T-cell (primary cell): ENCODE results near the gene IL16. TPM values are rescaled to one million over a fixed set of nuclear protein-coding genes. Genes with fewer than 3 reads are reported as not detected.

ENCODE experiments used
- ATAC-seq, 4 experiments: fragments of 200-7000 bp in 3 of 4; fragments of 150-1000 bp in 1 of 4; cut with Tn5 transposase; replicated peaks in 1 of 4; 1 replicate in 3 of 4; 2 replicates in 1 of 4; pipeline ENCODE4 v1.10.0; 2021; ENCODE audit warnings: moderate library complexity in 3 of 4, mild to moderate bottlenecking in 2 of 4, moderate number of reproducible peaks in 1 of 4
- CTCF ChIA-PET, 2 donors: fragments of 300-600 bp; sonication (Branson Sonifier 250); formaldehyde crosslinking; loops; one replicate each; lab custom pipeline; 2022; ENCODE audit warnings: antibody characterized with exemption in 2 of 2; lab: Charles Lee
- POLR2A ChIA-PET, 2 donors: fragments of 300-600 bp; sonication (Branson Sonifier 250); formaldehyde crosslinking; loops; one replicate each; lab custom pipeline; 2022; ENCODE audit warnings: antibody characterized with exemption in 2 of 2; lab: Charles Lee
- DNase-seq, 35 experiments: peaks; one replicate each; pipeline versions ENCODE4 v3.0.0 to v3.0.0-alpha.2; 2013 to 2023
- H3K27ac ChIP-seq: one replicate; pipeline ENCODE4 v1.5.1; 2013; ENCODE audit warnings: low read length
- H3K27me3 ChIP-seq, 2 experiments: replicated peaks in 1 of 2; 1 replicate in 1 of 2; 2 replicates in 1 of 2; pipeline versions ENCODE4 v1.6.1 to v1.7.0; 2013; ENCODE audit warnings: low read length in 1 of 2, mixed read lengths in 1 of 2; ENCODE audit not compliant: control insufficient read depth in 2 of 2, insufficient read depth in 2 of 2; ENCODE audit errors: extremely low read depth in 1 of 2
- H3K36me3 ChIP-seq, 2 donors: 1 replicate in 1 of 2; 2 replicates in 1 of 2; pipeline versions ENCODE4 v1.6.1 to v1.7.0; 2013; ENCODE audit warnings: low read length in 1 of 2; ENCODE audit not compliant: control insufficient read depth in 2 of 2, insufficient read depth in 1 of 2; ENCODE audit errors: extremely low read depth in 1 of 2
- H3K4me1 ChIP-seq, 2 experiments: 1 replicate in 1 of 2; 2 replicates in 1 of 2; pipeline versions ENCODE4 v1.6.1 to v1.7.0; 2013; ENCODE audit warnings: low read length in 2 of 2, mixed read lengths in 1 of 2; ENCODE audit not compliant: insufficient read depth in 2 of 2, control insufficient read depth in 1 of 2; ENCODE audit errors: extremely low read depth in 1 of 2
- H3K4me3 ChIP-seq, 2 donors: 1 replicate in 1 of 2; 2 replicates in 1 of 2; pipeline versions ENCODE4 v1.5.1 to v1.7.0; 2013; ENCODE audit warnings: mild to moderate bottlenecking in 2 of 2, low read length in 1 of 2, moderate library complexity in 1 of 2; ENCODE audit not compliant: control insufficient read depth in 1 of 2; ENCODE audit errors: extremely low read depth in 1 of 2
- H3K9me3 ChIP-seq: 2 replicates; pipeline ENCODE4 v1.7.0; 2013
- H3K27ac Mint-ChIP-seq, 2 donors: one replicate each; pipeline ENCODE4 v1.8.0; 2020 to 2021; ENCODE audit warnings: mild to moderate bottlenecking in 2 of 2, mixed read lengths in 2 of 2
- H3K27me3 Mint-ChIP-seq, 2 donors: one replicate each; pipeline ENCODE4 v1.8.0; 2021 to 2022; ENCODE audit warnings: mixed read lengths in 2 of 2
- H3K36me3 Mint-ChIP-seq: one replicate; pipeline ENCODE4 v1.8.0; 2021; ENCODE audit warnings: mixed read lengths
- H3K4me1 Mint-ChIP-seq, 3 donors: one replicate each; pipeline ENCODE4 v1.8.0; 2020 to 2022; ENCODE audit warnings: mixed read lengths in 3 of 3, mild to moderate bottlenecking in 1 of 3
- H3K4me3 Mint-ChIP-seq, 3 donors: one replicate each; pipeline ENCODE4 v1.8.0; 2020 to 2022; ENCODE audit warnings: mild to moderate bottlenecking in 3 of 3, mixed read lengths in 3 of 3, moderate library complexity in 3 of 3
- H3K9me3 Mint-ChIP-seq, 3 donors: one replicate each; pipeline ENCODE4 v1.8.0; 2020 to 2022; ENCODE audit warnings: mixed read lengths in 3 of 3
- WGBS: methylation state at CpG from one replicate; pipeline ENCODE4 v1.1.5; 2013; ENCODE audit warnings: missing lambda C conversion rate; ENCODE audit not compliant: insufficient coverage; 5-methylcytosine and 5-hydroxymethylcytosine counted together
- total RNA-seq, 35 experiments: library from RNA in 6 of 35; stranded (reverse) in 6 of 35; fragments of 120-200 nt in 1 of 35; gene quantifications; one replicate each; pipeline versions ENCODE4 v1.2.1 to v1.2.4 and lab custom pipeline; 2013 to 2026

The IL16 gene
- total RNA-seq, 5 donors from 2014 or later (not counting 1 experiment from before 2014, with no cell fraction given) = 143 to 319 (median 299) TPM

DNA sequence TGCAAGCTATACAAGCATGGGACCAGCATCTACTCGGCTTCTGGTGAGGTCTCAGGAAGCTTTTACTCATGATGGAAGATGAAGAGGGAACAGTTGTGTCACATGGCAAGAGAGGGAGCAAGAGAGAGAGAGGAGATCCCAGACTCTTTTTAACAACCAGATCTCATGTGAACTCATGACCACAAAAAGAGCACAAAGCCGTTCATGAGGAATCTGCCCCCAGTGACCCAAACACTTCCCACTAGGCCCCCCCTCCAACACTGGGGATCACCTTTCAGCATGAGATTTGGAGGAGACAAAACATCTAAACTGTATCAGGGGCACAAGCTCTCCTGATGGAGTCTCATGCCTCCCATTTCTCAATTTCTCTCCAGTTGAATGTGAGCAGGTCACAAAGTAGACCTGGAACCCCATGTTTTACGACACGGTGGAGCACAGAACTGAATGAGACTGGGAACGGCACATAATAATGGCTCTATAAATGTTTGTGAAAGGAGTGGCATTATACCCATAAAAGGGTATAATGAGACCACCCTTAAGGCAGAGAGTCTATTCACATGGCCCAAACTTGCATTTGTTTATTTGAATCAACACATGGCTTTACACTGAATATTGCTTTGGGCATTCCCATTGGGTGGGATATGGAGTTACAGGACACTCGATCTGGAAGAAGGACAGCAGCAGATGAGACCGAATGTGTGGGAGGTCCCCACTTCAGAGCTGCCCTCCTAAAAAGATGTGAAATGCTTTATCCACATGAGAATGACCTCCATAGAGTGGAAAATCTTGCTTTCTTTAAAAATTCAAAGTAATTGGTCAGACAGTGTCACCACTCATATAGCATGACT, 38.8 kb downstream of the IL16 start:
- DNase-seq (no peak), ATAC-seq (no peak)
- POLR2A ChIA-PET = no interaction called here
- no peaks in the 10 kb centered on the region for H3K27me3 Mint-ChIP-seq
- H3K4me3 Mint-ChIP-seq = no peak overlapping the region
- Histone ChIP-seq H3K4me3 (no peak overlapping the region), H3K4me1 (no peaks in the 10 kb centered on the region), H3K9me3 (no peaks in the 10 kb centered on the region), H3K27ac (no peak overlapping the region), H3K36me3 (no peaks in the 10 kb centered on the region), H3K27me3 (no peaks in the 10 kb centered on the region)
- no peak overlapping the region for H3K27ac Mint-ChIP-seq
- no peaks in the 10 kb centered on the region for H3K4me1 Mint-ChIP-seq
- CTCF ChIA-PET = interaction anchor here in 1 of 2 donors (2.3 kb wide), 1 partner anchor 31 kb away, joined by 7 read pairs; no protein-coding TSS in a partner anchor
- H3K9me3 Mint-ChIP-seq = peaks cover 0 to 8% (median 3%) of the 10 kb centered on the region in 3 donors
- WGBS = 100% methylated on average over 3 of the region's 7 CpGs
- no peaks in the 10 kb centered on the region for H3K36me3 Mint-ChIP-seq

DNA sequence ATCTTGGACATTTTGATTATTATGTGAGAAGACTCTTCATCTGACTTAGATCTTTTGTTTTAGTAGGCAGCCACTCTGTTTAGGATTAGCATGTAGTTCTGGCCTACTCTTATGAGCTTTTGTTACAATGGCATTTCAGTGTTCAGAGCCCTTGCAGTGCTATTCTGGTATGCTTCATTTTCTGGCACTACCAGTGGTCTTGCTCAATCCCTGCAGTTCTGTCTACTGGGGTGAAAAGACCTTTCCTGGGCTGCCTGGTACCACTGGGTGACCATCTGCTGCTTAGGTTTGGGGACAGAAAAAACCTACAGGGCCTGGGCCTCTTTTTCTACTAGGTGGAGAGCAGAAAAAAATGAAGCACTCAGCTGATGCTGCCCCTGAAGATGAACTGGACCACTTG, 42.5 kb downstream of the IL16 start:
- Mint-ChIP-seq H3K36me3 (peaks cover 3% of the 10 kb centered on the region), H3K4me1 (peaks cover 0 to 3% (median under 1%) of the 10 kb centered on the region in 3 donors), H3K27ac (no peak overlapping the region), H3K27me3 (peaks cover 0 to 1% of the 10 kb centered on the region in 2 donors), H3K9me3 (peaks cover 14 to 33% (median 14%) of the 10 kb centered on the region in 3 donors), H3K4me3 (no peak overlapping the region)
- DNase-seq (no peak), ATAC-seq (no peak)
- no peaks in the 10 kb centered on the region for H3K27me3 ChIP-seq
- H3K9me3 ChIP-seq = no peaks in the 10 kb centered on the region
- ChIA-PET CTCF (no interaction called here), POLR2A (no interaction called here)
- H3K4me1 ChIP-seq = peaks cover 0 to 2% of the 10 kb centered on the region in 2 experiments
- H3K27ac ChIP-seq = no peak overlapping the region
- no peaks in the 10 kb centered on the region for H3K36me3 ChIP-seq
- no peak overlapping the region for H3K4me3 ChIP-seq

DNA sequence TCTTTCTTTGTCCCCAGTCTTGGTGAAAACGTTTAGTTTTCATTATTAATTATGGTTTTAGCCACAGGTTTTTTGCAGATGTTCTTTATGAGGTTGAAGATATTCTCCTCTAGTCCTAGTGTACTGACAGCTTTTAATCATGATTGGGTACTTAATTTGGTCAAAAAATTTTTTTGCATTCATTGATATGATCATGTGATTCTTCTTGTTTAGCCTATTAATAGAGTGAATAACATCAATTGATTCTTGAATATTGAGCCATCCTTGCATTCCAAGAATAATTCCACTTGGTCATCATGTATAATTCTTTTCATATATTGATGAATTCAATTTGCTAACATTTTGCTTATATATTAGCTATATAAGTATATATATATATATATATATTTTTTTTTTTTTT, 46.1 kb downstream of the IL16 start:
- no peak overlapping the region for H3K27ac ChIP-seq
- ATAC-seq (no peak), DNase-seq (no peak)
- Mint-ChIP-seq H3K36me3 (peaks cover 3% of the 10 kb centered on the region), H3K27ac (no peak overlapping the region), H3K9me3 (peaks cover 14 to 45% (median 18%) of the 10 kb centered on the region in 3 donors), H3K4me1 (peaks cover 0 to 12% (median 9%) of the 10 kb centered on the region in 3 donors), H3K27me3 (peaks cover 0 to 1% of the 10 kb centered on the region in 2 donors), H3K4me3 (no peak overlapping the region)
- WGBS = no CpG with 5 or more reads among the region's 1 CpG
- no peaks in the 10 kb centered on the region for H3K27me3 ChIP-seq
- H3K4me3 ChIP-seq = no peak overlapping the region
- no peaks in the 10 kb centered on the region for H3K36me3 ChIP-seq
- POLR2A ChIA-PET = no interaction called here
- CTCF ChIA-PET = interaction anchor here (0.7 to 2.0 kb wide), 2 partner anchors 23 to 24 kb away, joined by 3 to 13 read pairs; no protein-coding TSS in a partner anchor
- H3K9me3 ChIP-seq = no peaks in the 10 kb centered on the region
- peaks cover 0 to 2% of the 10 kb centered on the region in 2 experiments for H3K4me1 ChIP-seq

DNA sequence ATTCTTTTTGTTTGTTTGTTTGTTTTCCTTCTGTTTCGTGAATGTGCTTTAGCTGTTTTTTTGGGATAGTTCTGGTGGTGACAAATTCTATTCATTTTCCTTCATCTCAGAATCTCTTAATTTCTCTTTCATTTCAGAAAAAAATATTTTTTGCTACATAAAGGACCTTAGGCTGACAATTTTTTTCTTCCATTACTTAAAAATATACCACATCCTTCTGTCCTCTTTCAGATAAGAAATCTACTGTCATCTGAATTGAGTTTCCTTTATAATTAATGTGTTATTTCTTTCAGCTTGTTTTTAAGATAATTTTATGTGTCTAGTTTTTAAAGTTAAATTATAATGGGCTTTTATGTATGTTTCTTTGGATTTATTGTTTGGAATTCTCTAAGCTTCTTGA, 47.6 kb downstream of the IL16 start:
- H3K27me3 ChIP-seq = no peaks in the 10 kb centered on the region
- CTCF ChIA-PET = interaction anchor here (0.7 to 2.0 kb wide), 3 partner anchors 22 to 76 kb away, joined by 3 to 13 read pairs (median 3); no protein-coding TSS in a partner anchor
- H3K27ac Mint-ChIP-seq = peak overlapping the region in 1 of 2 donors; percentile 42
- POLR2A ChIA-PET = no interaction called here
- peaks cover 0 to 2% of the 10 kb centered on the region in 2 experiments for H3K4me1 ChIP-seq
- H3K4me1 Mint-ChIP-seq = peaks cover 0 to 12% (median 9%) of the 10 kb centered on the region in 3 donors
- H3K27me3 Mint-ChIP-seq = peaks cover 0 to 4% of the 10 kb centered on the region in 2 donors
- no peak overlapping the region for H3K27ac ChIP-seq
- DNase-seq = no peak
- H3K36me3 ChIP-seq = no peaks in the 10 kb centered on the region
- WGBS = no CpG with 5 or more reads among the region's 1 CpG
- H3K36me3 Mint-ChIP-seq = peaks cover 3% of the 10 kb centered on the region
- no peak overlapping the region for H3K4me3 Mint-ChIP-seq
- no peaks in the 10 kb centered on the region for H3K9me3 ChIP-seq
- ATAC-seq = no peak
- H3K4me3 ChIP-seq = no peak overlapping the region
- H3K9me3 Mint-ChIP-seq = peaks cover 14 to 45% (median 18%) of the 10 kb centered on the region in 3 donors

DNA sequence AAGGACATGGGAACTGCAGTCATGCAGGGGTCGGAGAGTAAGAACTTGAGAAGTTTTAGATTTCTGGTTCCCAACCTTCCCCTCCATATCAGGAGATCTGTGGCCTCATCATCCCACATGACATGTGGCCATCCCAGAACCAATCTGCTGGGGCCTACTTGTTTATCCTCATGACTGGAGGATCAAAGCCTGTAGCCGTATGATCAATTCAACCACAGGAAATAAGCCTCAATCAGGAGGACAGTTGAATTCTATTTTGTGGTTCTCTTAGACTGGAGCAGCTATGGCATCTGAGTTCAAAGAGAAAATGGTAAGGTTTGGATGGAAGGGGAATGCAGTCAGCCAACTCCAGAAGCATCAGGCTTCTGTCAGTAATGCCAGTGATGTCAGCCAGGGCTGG, 57.2 kb downstream of the IL16 start:
- no peaks in the 10 kb centered on the region for H3K4me1 ChIP-seq
- no peaks in the 10 kb centered on the region for H3K36me3 ChIP-seq
- no peak overlapping the region for H3K27ac ChIP-seq
- ChIA-PET CTCF (interaction anchor here (0.9 to 2.2 kb wide), 4 partner anchors 9 to 22 kb away, joined by 3 to 11 read pairs (median 4); no protein-coding TSS in a partner anchor), POLR2A (no interaction called here)
- Mint-ChIP-seq H3K4me3 (no peak overlapping the region), H3K4me1 (peaks cover 0 to 32% (median 0%) of the 10 kb centered on the region in 3 donors), H3K36me3 (no peaks in the 10 kb centered on the region), H3K27ac (peak overlapping the region in 1 of 2 donors; percentile 86), H3K27me3 (peaks cover 13 to 21% of the 10 kb centered on the region in 2 donors), H3K9me3 (peaks cover 0 to 11% (median 4%) of the 10 kb centered on the region in 3 donors)
- H3K9me3 ChIP-seq = no peaks in the 10 kb centered on the region
- no peak for DNase-seq
- WGBS = 38% methylated on average over 1 of the region's 2 CpGs
- no peak for ATAC-seq
- peaks cover 0 to 12% of the 10 kb centered on the region in 2 experiments for H3K27me3 ChIP-seq
- H3K4me3 ChIP-seq = no peak overlapping the region

DNA sequence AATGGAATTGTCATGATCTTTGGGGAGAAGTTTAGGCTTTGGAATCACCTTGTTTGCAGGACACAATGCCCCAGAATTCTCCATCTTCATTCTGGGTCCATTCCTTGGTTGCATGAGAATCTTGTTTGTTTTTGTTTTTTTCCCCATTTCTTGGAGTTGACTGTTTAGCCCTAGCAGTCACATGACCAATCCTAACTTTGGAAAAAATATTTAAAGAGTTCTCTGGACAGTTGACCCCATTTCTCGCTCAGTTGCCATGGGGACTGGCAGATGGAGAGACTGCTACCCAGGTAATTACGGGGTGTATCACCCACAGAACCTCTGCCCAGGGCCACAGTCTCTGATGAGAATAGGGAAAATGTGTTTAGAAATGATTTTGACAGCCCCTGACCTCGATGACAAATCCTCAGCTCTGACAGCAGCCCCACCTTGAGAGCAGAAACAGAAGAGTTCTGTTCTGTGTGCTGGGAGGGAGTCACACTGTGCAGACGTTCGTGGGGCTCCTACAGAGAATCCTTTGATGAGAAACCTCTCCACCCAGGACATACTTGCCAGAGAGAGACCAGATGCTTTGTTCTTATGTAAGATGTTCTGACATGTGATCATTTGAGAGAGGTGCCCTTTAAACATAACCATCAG, 57.7 kb downstream of the IL16 start:
- H3K4me3 ChIP-seq = no peak overlapping the region
- Mint-ChIP-seq H3K27ac (peak overlapping the region in 1 of 2 donors; percentile 86), H3K36me3 (no peaks in the 10 kb centered on the region), H3K9me3 (peaks cover 0 to 11% (median 4%) of the 10 kb centered on the region in 3 donors), H3K4me3 (peak overlapping the region in 1 of 3 donors; percentile 41), H3K4me1 (peaks cover 0 to 32% (median 0%) of the 10 kb centered on the region in 3 donors), H3K27me3 (peaks cover 13 to 21% of the 10 kb centered on the region in 2 donors)
- ChIA-PET POLR2A (no interaction called here), CTCF (interaction anchor here in 1 of 2 donors (0.8 to 2.2 kb wide), 4 partner anchors 9 to 21 kb away, joined by 3 to 11 read pairs (median 3); no protein-coding TSS in a partner anchor)
- ATAC-seq = peak in 1 of 4 experiments; percentile 98
- H3K27ac ChIP-seq = no peak overlapping the region
- peak in 2 of 35 experiments; percentile 29 to 43 for DNase-seq
- peaks cover 0 to 12% of the 10 kb centered on the region in 2 experiments for H3K27me3 ChIP-seq
- H3K4me1 ChIP-seq = no peaks in the 10 kb centered on the region
- H3K9me3 ChIP-seq = no peaks in the 10 kb centered on the region
- H3K36me3 ChIP-seq = no peaks in the 10 kb centered on the region
- 60% methylated on average over 1 of the region's 5 CpGs for WGBS
